AG04450 (cell line): ENCODE results near the gene SOX21. TPM values are rescaled to one million over a fixed set of nuclear protein-coding genes. Genes with fewer than 3 reads are reported as not detected.

Experiments
- CTCF ChIA-PET: fragments of 300-600, 350-600 bp; formaldehyde crosslinking; extraction: SDS; loops from one replicate; lab custom pipeline; 2022; ENCODE audit warnings: antibody characterized with exemption, inconsistent platforms; lab: Charles Lee
- POLR2A ChIA-PET: fragments of 350-600 bp; formaldehyde crosslinking; extraction: SDS; loops from one replicate; lab custom pipeline; 2021; ENCODE audit warnings: antibody characterized with exemption, inconsistent platforms; lab: Yijun Ruan, JAX
- DNase-seq: peaks from one replicate; pipeline ENCODE4 v3.0.0-alpha.2; 2011; ENCODE audit warnings: low read depth, low spot score
- H3K27ac ChIP-seq: one replicate; pipeline ENCODE4 v1.5.1; 2012; ENCODE audit warnings: low read depth, low read length, control low read depth
- H3K27me3 ChIP-seq: one replicate; pipeline ENCODE4 v1.6.0; 2012; ENCODE audit warnings: low read length; ENCODE audit not compliant: control insufficient read depth, insufficient read depth
- H3K4me3 ChIP-seq: 2 replicates; pipeline ENCODE4 v1.5.1; 2011; ENCODE audit warnings: mild to moderate bottlenecking, low read depth, low read length, control low read depth
- H3K9me3 ChIP-seq: 2 replicates; pipeline ENCODE4 v1.5.1; 2012; ENCODE audit warnings: low read length; ENCODE audit not compliant: control insufficient read depth, insufficient read depth
- CTCF ChIP-seq: IDR thresholded peaks from 2 replicates; pipeline ENCODE4 v1.5.1; 2011; ENCODE audit warnings: low read depth, low read length, control low read depth, inconsistent platforms
- polyA plus RNA-seq: library from polyadenylated mRNA; depleted of rRNA; stranded (reverse); fragments of >200 nt; gene quantifications from 2 replicates; pipeline ENCODE4 v1.2.3, GENCODE V29; 2011

Gene SOX21
- polyA plus RNA-seq, 1 experiment: not detected

GRCh38 chr13:94700051-94700535 lies 12.3 kb downstream of the SOX21 start:
- POLR2A ChIA-PET: no interaction called here

GRCh38 chr13:94696171-94696570 lies 16.2 kb downstream of the SOX21 start:
- no peak for TF ChIP-seq CTCF
- Histone ChIP-seq H3K4me3 (no peak overlapping the region), H3K27me3 (peaks cover 32% of the 10 kb centered on the region), H3K27ac (no peak overlapping the region), H3K9me3 (no peaks in the 10 kb centered on the region)
- no peak for DNase-seq
- ChIA-PET CTCF (interaction anchor here (1.1 kb wide), 1 partner anchor 37 kb away, joined by 3 read pairs; no protein-coding TSS in a partner anchor), POLR2A (no interaction called here)

More at GRCh38 chr13:94700051-94700535, 12.3 kb downstream of the SOX21 start:
- CTCF ChIA-PET: no interaction called here
- DNase-seq: no peak
- H3K4me3 ChIP-seq: no peak overlapping the region
- no peak for TF ChIP-seq CTCF
- H3K27me3 ChIP-seq: peaks cover 66% of the 10 kb centered on the region
- no peak overlapping the region for H3K27ac ChIP-seq
- H3K9me3 ChIP-seq: peaks cover 13% of the 10 kb centered on the region; the same call in 1 of the 2 replicates

- Histone ChIP-seq H3K27ac (no peak overlapping the region), H3K9me3 (no peaks in the 10 kb centered on the region), H3K4me3 (no peak overlapping the region), H3K27me3 (peaks cover 7% of the 10 kb centered on the region)
- POLR2A ChIA-PET: no interaction called here
- no peak for DNase-seq
- no peak for TF ChIP-seq CTCF
- CTCF ChIA-PET: interaction anchor here (1.0 kb wide), 1 partner anchor 17 kb away, joined by 4 read pairs; no protein-coding TSS in a partner anchor
These were observed 20.3 kb downstream of the SOX21 start for GRCh38 chr13:94692030-94692429.

- no peaks in the 10 kb centered on the region for H3K9me3 ChIP-seq
- H3K27ac ChIP-seq: no peak overlapping the region
- ChIA-PET CTCF (interaction anchor here (1.4 kb wide), 1 partner anchor 9 kb away, joined by 3 read pairs; no protein-coding TSS in a partner anchor), POLR2A (no interaction called here)
- peaks cover 21% of the 10 kb centered on the region for H3K27me3 ChIP-seq
- no peak for TF ChIP-seq CTCF
- H3K4me3 ChIP-seq: no peak overlapping the region
- DNase-seq: no peak
These were observed 28.9 kb downstream of the SOX21 start for GRCh38 chr13:94683409-94683808.

- no peak for DNase-seq
- ChIA-PET POLR2A (no interaction called here), CTCF (interaction anchor here (1.4 kb wide), 1 partner anchor 8 kb away, joined by 3 read pairs; no protein-coding TSS in a partner anchor)
- H3K9me3 ChIP-seq: no peaks in the 10 kb centered on the region
- no peak overlapping the region for H3K4me3 ChIP-seq
- H3K27me3 ChIP-seq: peaks cover 26% of the 10 kb centered on the region
- no peak for TF ChIP-seq CTCF
- no peak overlapping the region for H3K27ac ChIP-seq
These were observed 30.1 kb downstream of the SOX21 start for GRCh38 chr13:94682229-94682628.
